H9 (cell line): ENCODE measurements around the gene ALDH5A1. TPM values are rescaled to one million over a fixed set of nuclear protein-coding genes. Genes with fewer than 3 reads are reported as not detected.

ENCODE experiments used
- DNase-seq: peaks from one replicate; pipeline ENCODE4 v3.0.0-alpha.2; 2017
- H2AFZ ChIP-seq: one replicate; pipeline ENCODE4 v1.6.1; 2013; ENCODE audit warnings: mild to moderate bottlenecking, low read length, control low read depth, moderate library complexity
- H2AK5ac ChIP-seq: 2 replicates; pipeline ENCODE4 v1.6.1; 2013; ENCODE audit warnings: low read length, control low read depth, mixed read lengths; ENCODE audit not compliant: insufficient read length
- H2BK120ac ChIP-seq: one replicate; pipeline ENCODE4 v1.6.1; 2013; ENCODE audit warnings: low read depth, mild to moderate bottlenecking, low read length, control low read depth, inconsistent platforms; ENCODE audit not compliant: poor library complexity, severe bottlenecking
- H2BK12ac ChIP-seq: 2 replicates; pipeline ENCODE4 v1.6.1; 2013; ENCODE audit warnings: low read length, control low read depth, mixed read lengths, low read depth; ENCODE audit not compliant: insufficient read length
- H2BK15ac ChIP-seq: 2 replicates; pipeline ENCODE4 v1.6.1; 2013; ENCODE audit warnings: low read depth, low read length, control low read depth
- H2BK20ac ChIP-seq: one replicate; pipeline ENCODE4 v1.6.1; 2013; ENCODE audit warnings: low read depth, mild to moderate bottlenecking, low read length, control low read depth, inconsistent platforms; ENCODE audit not compliant: poor library complexity, severe bottlenecking
- H2BK5ac ChIP-seq: 2 replicates; pipeline ENCODE4 v1.6.1; 2013; ENCODE audit warnings: low read length, control low read depth, mixed read lengths; ENCODE audit not compliant: insufficient read length
- H3K14ac ChIP-seq: 2 replicates; pipeline ENCODE4 v1.6.1; 2013; ENCODE audit warnings: low read length, control low read depth; ENCODE audit not compliant: insufficient read depth
- H3K18ac ChIP-seq: 2 replicates; pipeline ENCODE4 v1.6.1; 2013; ENCODE audit warnings: low read depth, mild to moderate bottlenecking, mixed read lengths, low read length, control low read depth; ENCODE audit not compliant: insufficient read length
- H3K23ac ChIP-seq: 2 replicates; pipeline ENCODE4 v1.6.1; 2013; ENCODE audit warnings: low read length, control low read depth, mixed read lengths, low read depth; ENCODE audit not compliant: insufficient read length
- H3K23me2 ChIP-seq: 2 replicates; pipeline ENCODE4 v1.6.1; 2013; ENCODE audit warnings: low read depth, mild to moderate bottlenecking, mixed read lengths, low read length, control low read depth; ENCODE audit not compliant: insufficient read length, poor library complexity, severe bottlenecking
- H3K27ac ChIP-seq: 2 replicates; pipeline ENCODE4 v1.5.1; 2013; ENCODE audit warnings: low read length, control low read depth, mixed read lengths, low read depth; ENCODE audit not compliant: insufficient read length
- H3K27me3 ChIP-seq: 2 replicates; pipeline ENCODE4 v1.6.1; 2013; ENCODE audit warnings: low read length, control low read depth, inconsistent platforms; ENCODE audit not compliant: insufficient read depth
- H3K4ac ChIP-seq: 2 replicates; pipeline ENCODE4 v1.6.1; 2013; ENCODE audit warnings: low read depth, mild to moderate bottlenecking, control low read depth, inconsistent platforms, low read length, moderate library complexity
- H3K4me1 ChIP-seq: 2 replicates; pipeline ENCODE4 v1.6.1; 2013; ENCODE audit warnings: low read length, control low read depth, inconsistent platforms; ENCODE audit not compliant: insufficient read depth
- H3K4me2 ChIP-seq: 2 replicates; pipeline ENCODE4 v1.6.1; 2013; ENCODE audit warnings: low read length, control low read depth, mixed read lengths; ENCODE audit not compliant: insufficient read length, insufficient read depth
- H3K56ac ChIP-seq: 2 replicates; pipeline ENCODE4 v1.6.1; 2013; ENCODE audit warnings: low read depth, mild to moderate bottlenecking, mixed read lengths, low read length, control low read depth; ENCODE audit not compliant: insufficient read length
- H3K79me1 ChIP-seq: 2 replicates; pipeline ENCODE4 v1.6.1; 2013; ENCODE audit warnings: low read depth, mild to moderate bottlenecking, moderate library complexity, low read length, control low read depth, inconsistent platforms; ENCODE audit not compliant: insufficient read depth, poor library complexity, severe bottlenecking
- H3K79me2 ChIP-seq: 2 replicates; pipeline ENCODE4 v1.6.1; 2013; ENCODE audit warnings: low read length, control low read depth, inconsistent platforms; ENCODE audit not compliant: insufficient read depth
- H3K9ac ChIP-seq: 2 replicates; pipeline ENCODE4 v1.6.1; 2013; ENCODE audit warnings: low read length, control low read depth, mixed read lengths; ENCODE audit not compliant: insufficient read length; ENCODE audit errors: extremely low read depth
- H3K9me3 ChIP-seq: one replicate; pipeline ENCODE4 v1.6.1; 2013; ENCODE audit warnings: low read depth, low read length, inconsistent platforms; ENCODE audit not compliant: control insufficient read depth
- H3T11ph ChIP-seq: one replicate; pipeline ENCODE4 v1.6.1; 2013; ENCODE audit warnings: mild to moderate bottlenecking, low read length, control low read depth, inconsistent platforms
- H4K20me1 ChIP-seq: one replicate; pipeline ENCODE4 v1.6.1; 2013; ENCODE audit not compliant: control insufficient read depth, insufficient read length, insufficient read depth
- H4K5ac ChIP-seq: 2 replicates; pipeline ENCODE4 v1.6.1; 2013; ENCODE audit warnings: low read depth, mild to moderate bottlenecking, mixed read lengths, low read length, control low read depth; ENCODE audit not compliant: insufficient read length
- H4K8ac ChIP-seq: replicated peaks from 2 replicates; pipeline ENCODE4 v1.6.1; 2013; ENCODE audit warnings: low read length, control low read depth, mixed read lengths, low read depth; ENCODE audit not compliant: insufficient read length
- H4K91ac ChIP-seq: 2 replicates; pipeline ENCODE4 v1.6.1; 2013; ENCODE audit warnings: low read depth, mild to moderate bottlenecking, moderate library complexity, mixed read lengths, low read length, control low read depth; ENCODE audit not compliant: insufficient read length
- H3K27ac Mint-ChIP-seq, 3 experiments: 2 replicates in 2 of 3; 3 replicates in 1 of 3; pipeline ENCODE4 v1.8.0; 2020 to 2021; ENCODE audit warnings: mixed read lengths in 3 of 3, mild to moderate bottlenecking in 1 of 3, moderate library complexity in 1 of 3
- H3K27me3 Mint-ChIP-seq: 2 replicates; pipeline ENCODE4 v1.8.0; 2021; ENCODE audit warnings: low read depth, mild to moderate bottlenecking, moderate library complexity, mixed read lengths
- H3K36me3 Mint-ChIP-seq, 3 experiments: 2 replicates in 2 of 3; 3 replicates in 1 of 3; pipeline ENCODE4 v1.8.0; 2020 to 2021; ENCODE audit warnings: low read depth in 3 of 3, mixed read lengths in 3 of 3; ENCODE audit not compliant: insufficient read depth in 1 of 3
- H3K4me1 Mint-ChIP-seq, 2 experiments: 2 replicates each; pipeline ENCODE4 v1.8.0; 2020; ENCODE audit warnings: mixed read lengths in 2 of 2
- H3K4me3 Mint-ChIP-seq, 2 experiments: 2 replicates in 1 of 2; 3 replicates in 1 of 2; pipeline ENCODE4 v1.8.0; 2020 to 2021; ENCODE audit warnings: mild to moderate bottlenecking in 2 of 2, mixed read lengths in 2 of 2, moderate library complexity in 1 of 2
- H3K9me3 Mint-ChIP-seq, 2 experiments: 2 replicates in 1 of 2; 3 replicates in 1 of 2; pipeline ENCODE4 v1.8.0; 2020; ENCODE audit warnings: mild to moderate bottlenecking in 2 of 2, mixed read lengths in 2 of 2, moderate library complexity in 1 of 2
- CTCF ChIP-seq: fragments of 200-600 bp; sonication (generic); conservative IDR thresholded peaks from 3 replicates; pipeline ENCODE4 v1.8.0; 2021; ENCODE audit warnings: antibody characterized with exemption, mild to moderate bottlenecking
- WGBS: extraction: QIAGEN DNeasy Blood & Tissue Kit; methylation state at CpG from one replicate; pipeline ENCODE4 v1.1.7; 2013; ENCODE audit warnings: missing lambda C conversion rate, low lambda C conversion rate, mixed read lengths; ENCODE audit not compliant: insufficient read length; ENCODE audit errors: extremely low coverage; 5-methylcytosine and 5-hydroxymethylcytosine counted together
- total RNA-seq: library from RNA; stranded (reverse); gene quantifications from 2 replicates; pipeline ENCODE4 v1.2.1, GENCODE V29; 2021

The ALDH5A1 gene
- total RNA-seq, 1 experiment from 2014 or later: 5.4 TPM

- Histone ChIP-seq H3K79me1 (no peaks in the 10 kb centered on the region), H4K5ac (no peak overlapping the region), H3K9ac (no peak overlapping the region), H3K23me2 (no peaks in the 10 kb centered on the region), H3K23ac (no peak overlapping the region), H2AFZ (no peak overlapping the region), H3K18ac (no peak overlapping the region), H3K4ac (no peak overlapping the region), H3K27ac (no peak overlapping the region), H2AK5ac (no peak overlapping the region), H2BK20ac (no peak overlapping the region), H3T11ph (no peak overlapping the region), H3K4me1 (no peaks in the 10 kb centered on the region), H3K4me2 (no peak overlapping the region), H3K79me2 (no peaks in the 10 kb centered on the region), H4K8ac (no peak overlapping the region), H2BK5ac (no peak overlapping the region), H2BK15ac (no peak overlapping the region), H3K27me3 (no peaks in the 10 kb centered on the region), H3K9me3 (no peaks in the 10 kb centered on the region), H4K20me1 (no peaks in the 10 kb centered on the region), H2BK120ac (no peak overlapping the region), H2BK12ac (no peak overlapping the region), H4K91ac (no peak overlapping the region), H3K14ac (no peak overlapping the region), H3K56ac (no peak overlapping the region)
- H3K27ac Mint-ChIP-seq: no peak overlapping the region
- H3K4me1 Mint-ChIP-seq: 0 out of 4 replicates have a peak, but pooled peaks cover 0 to 7% of the 10 kb centered on the region in 2 experiments
- H3K4me3 Mint-ChIP-seq: no peak overlapping the region
- no peak for DNase-seq
- H3K36me3 Mint-ChIP-seq: peaks cover 0 to 4% (median 0%) of the 10 kb centered on the region in 3 experiments; a peak in 1 of 7 replicates
- H3K9me3 Mint-ChIP-seq: no peaks in the 10 kb centered on the region
- no CpG with 5 or more reads among the region's 11 CpGs for WGBS
- no peak for TF ChIP-seq CTCF
- no peaks in the 10 kb centered on the region for H3K27me3 Mint-ChIP-seq
Observed at GRCh38 chr6:24464253-24465038, 30.3 kb upstream of the ALDH5A1 start.
